Retinal pigment epithelial cell (primary cell): ENCODE measurements around the gene ERAS.

Source experiments
- DNase-seq: peaks from one replicate; pipeline ENCODE4 v3.0.0-alpha.2; 2010; ENCODE audit warnings: low read depth
- H3K4me3 ChIP-seq: 2 replicates; pipeline ENCODE4 v1.5.1; 2011; ENCODE audit warnings: mild to moderate bottlenecking, low read length, control low read depth, moderate library complexity
- TF ChIP-seq, protein P1 (sequence below): conservative IDR thresholded peaks from 2 replicates; pipeline ENCODE4 v1.5.1; 2011; ENCODE audit warnings: low read depth, low read length, control low read depth, inconsistent platforms

The ERAS gene

GRCh38 chrX:48823053-48823452 lies 3.3 kb upstream of the ERAS start:
- no peak for DNase-seq
- H3K4me3 ChIP-seq, result no peak overlapping the region
- TF ChIP-seq, protein P1, sequence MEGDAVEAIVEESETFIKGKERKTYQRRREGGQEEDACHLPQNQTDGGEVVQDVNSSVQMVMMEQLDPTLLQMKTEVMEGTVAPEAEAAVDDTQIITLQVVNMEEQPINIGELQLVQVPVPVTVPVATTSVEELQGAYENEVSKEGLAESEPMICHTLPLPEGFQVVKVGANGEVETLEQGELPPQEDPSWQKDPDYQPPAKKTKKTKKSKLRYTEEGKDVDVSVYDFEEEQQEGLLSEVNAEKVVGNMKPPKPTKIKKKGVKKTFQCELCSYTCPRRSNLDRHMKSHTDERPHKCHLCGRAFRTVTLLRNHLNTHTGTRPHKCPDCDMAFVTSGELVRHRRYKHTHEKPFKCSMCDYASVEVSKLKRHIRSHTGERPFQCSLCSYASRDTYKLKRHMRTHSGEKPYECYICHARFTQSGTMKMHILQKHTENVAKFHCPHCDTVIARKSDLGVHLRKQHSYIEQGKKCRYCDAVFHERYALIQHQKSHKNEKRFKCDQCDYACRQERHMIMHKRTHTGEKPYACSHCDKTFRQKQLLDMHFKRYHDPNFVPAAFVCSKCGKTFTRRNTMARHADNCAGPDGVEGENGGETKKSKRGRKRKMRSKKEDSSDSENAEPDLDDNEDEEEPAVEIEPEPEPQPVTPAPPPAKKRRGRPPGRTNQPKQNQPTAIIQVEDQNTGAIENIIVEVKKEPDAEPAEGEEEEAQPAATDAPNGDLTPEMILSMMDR, result no peak

GRCh38 chrX:48824066-48824465 lies 2.2 kb upstream of the ERAS start:
- no peak overlapping the region for H3K4me3 ChIP-seq
- TF ChIP-seq, protein P1, result no peak
- no peak for DNase-seq

DNA sequence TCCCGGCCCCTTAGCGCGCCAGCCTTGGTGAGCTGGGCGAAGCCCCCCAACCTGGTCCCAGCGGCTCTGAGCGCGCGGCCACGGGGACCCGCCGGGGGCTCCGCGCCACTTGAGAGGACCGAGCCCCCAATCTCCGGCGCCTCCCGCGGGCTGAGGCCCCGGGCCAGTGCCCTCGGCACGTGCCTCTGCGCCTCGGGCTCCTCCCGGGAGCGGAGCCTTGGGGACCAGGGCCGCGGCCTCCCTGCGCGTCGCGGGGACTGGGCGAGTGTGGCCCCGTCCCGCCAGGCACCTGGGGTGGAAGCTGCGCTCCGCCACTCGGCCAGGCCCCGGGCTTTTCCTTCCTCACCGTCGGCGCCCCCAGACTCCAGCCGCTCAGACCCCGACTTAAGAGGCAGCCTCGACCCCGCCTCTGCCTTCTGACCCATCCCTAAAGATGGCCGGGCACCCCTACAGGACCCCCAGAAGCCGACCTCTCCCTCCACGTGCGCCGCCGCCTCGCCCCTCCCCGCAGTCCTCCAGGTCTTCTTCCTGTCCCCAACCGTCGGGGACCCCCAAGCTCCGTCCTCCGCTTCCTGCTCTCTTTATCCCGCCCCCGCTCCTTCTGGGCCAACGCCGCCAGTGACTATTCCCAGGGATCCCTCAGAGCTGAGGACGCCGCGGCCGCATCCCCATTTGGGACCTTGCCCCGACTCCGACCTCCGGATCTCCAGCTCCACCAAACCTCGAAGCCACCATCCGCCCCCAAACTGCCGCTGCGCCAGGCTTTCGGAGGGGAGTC lies 752 bp downstream of the ERAS start:
- DNase-seq, result no peak
- TF ChIP-seq, protein P1, result no peak
- H3K4me3 ChIP-seq, result no peak overlapping the region

DNA sequence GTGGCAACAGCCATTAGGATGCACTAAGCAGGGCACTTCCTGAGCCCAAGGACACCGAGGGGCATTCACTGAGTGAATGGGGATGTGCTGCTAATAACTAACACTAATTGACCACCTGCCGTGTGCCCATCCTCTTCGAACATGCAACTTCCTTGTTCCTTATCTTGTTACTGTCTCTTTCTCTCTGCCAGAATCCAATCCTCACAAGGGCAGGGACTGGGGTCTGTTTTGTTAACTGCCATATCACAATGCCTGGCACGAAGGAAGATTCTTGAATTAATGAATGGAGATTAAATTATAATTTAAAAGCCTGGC lies 1.3 kb downstream of the ERAS start:
- DNase-seq, result no peak
- no peak overlapping the region for H3K4me3 ChIP-seq
- TF ChIP-seq, protein P1, result no peak

- TF ChIP-seq, protein P1, result no peak
- DNase-seq, result no peak
- no peak overlapping the region for H3K4me3 ChIP-seq
Observed at GRCh38 chrX:48829016-48829735, 2.9 kb downstream of the ERAS start.

DNA sequence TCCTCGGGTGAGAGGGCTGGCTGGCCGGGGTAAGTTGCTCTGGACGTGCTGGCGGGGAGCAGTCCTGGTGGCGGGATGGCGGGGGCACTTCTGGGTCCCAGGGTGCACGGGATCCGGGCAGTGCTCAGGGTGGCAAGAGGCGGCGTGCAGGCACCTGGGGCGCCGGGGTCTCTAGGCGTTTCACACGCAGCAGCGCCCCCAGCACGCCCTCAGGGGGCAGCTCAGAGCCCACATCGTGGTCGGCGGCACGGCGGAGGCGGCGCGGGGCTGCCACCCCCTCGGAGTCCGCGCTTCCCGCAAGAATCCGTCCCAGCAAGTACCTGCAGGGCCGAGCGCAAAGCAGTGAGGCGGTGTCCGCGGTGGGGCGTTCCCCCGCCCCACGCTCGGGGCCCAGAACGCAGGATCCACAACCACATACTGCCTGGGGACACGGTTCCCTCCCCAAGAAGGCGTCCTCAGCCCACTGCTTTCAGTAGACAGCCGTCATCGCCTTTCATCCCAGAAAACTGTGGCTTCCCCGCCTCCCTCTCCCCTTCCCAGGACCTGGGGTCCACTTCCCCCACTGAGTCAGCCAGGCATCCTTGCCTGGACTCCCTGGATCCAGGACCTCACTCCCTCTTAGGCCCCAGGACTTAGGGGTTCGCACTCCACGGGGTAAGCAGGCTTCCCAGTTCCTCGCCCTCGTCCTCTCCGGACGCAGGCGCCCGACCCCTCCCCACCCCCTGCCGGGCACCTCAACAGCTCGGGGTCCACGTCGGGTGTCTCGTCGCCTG lies 5.0 kb downstream of the ERAS start:
- no peak overlapping the region for H3K4me3 ChIP-seq
- TF ChIP-seq, protein P1, result no peak
- DNase-seq, result no peak
